ENCODE measurements around the gene GNPTG. TPM values are rescaled to one million over a fixed set of nuclear protein-coding genes. Genes with fewer than 3 reads are reported as not detected.

Gene GNPTG
- total and polyA plus RNA-seq, 2 of the 13 experiments (the other 11 are each of a cell fraction or from before 2014, with no cell fraction given), result 22.7 to 71.1 TPM

- TF ChIP-seq, protein P1, sequence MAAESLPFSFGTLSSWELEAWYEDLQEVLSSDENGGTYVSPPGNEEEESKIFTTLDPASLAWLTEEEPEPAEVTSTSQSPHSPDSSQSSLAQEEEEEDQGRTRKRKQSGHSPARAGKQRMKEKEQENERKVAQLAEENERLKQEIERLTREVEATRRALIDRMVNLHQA (CRISPR knock-in tag; IDR thresholded peaks at IDR 0.05), result no peak
- TF ChIP-seq ZNF737 (CRISPR knock-in tag; IDR thresholded peaks at IDR 0.05; ENCODE audit: borderline replicate concordance), result no peak
- TF ChIP-seq ZNF10 (CRISPR knock-in tag; IDR thresholded peaks at IDR 0.05; ENCODE audit: borderline replicate concordance, low read depth), result no peak
- peak; percentile 71; the same call in 1 of the 2 replicates for TF ChIP-seq ZNF546 (CRISPR knock-in tag; conservative IDR thresholded peaks at IDR 0.05)
- TF ChIP-seq CENPX (CRISPR knock-in tag; IDR thresholded peaks at IDR 0.05), result no peak
- no peak for TF ChIP-seq XBP1 (CRISPR knock-in tag; IDR thresholded peaks at IDR 0.05)
- TF ChIP-seq, protein P2, sequence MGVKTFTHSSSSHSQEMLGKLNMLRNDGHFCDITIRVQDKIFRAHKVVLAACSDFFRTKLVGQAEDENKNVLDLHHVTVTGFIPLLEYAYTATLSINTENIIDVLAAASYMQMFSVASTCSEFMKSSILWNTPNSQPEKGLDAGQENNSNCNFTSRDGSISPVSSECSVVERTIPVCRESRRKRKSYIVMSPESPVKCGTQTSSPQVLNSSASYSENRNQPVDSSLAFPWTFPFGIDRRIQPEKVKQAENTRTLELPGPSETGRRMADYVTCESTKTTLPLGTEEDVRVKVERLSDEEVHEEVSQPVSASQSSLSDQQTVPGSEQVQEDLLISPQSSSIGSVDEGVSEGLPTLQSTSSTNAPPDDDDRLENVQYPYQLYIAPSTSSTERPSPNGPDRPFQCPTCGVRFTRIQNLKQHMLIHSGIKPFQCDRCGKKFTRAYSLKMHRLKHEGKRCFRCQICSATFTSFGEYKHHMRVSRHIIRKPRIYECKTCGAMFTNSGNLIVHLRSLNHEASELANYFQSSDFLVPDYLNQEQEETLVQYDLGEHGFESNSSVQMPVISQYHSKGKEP (CRISPR knock-in tag; IDR thresholded peaks at IDR 0.05), result no peak
- no peak; the same call in 1 of the 2 replicates for TF ChIP-seq ZSCAN20 (CRISPR knock-in tag; IDR thresholded peaks at IDR 0.05; ENCODE audit: borderline replicate concordance)
- TF ChIP-seq ZNF674 (CRISPR knock-in tag; IDR thresholded peaks at IDR 0.05; ENCODE audit: low read depth), result no peak
- TF ChIP-seq CBX1 (IDR thresholded peaks at IDR 0.05; ENCODE audit: low read depth), result peak; percentile 95
- no peak for TF ChIP-seq FUBP1 (CRISPR knock-in tag; IDR thresholded peaks at IDR 0.05; ENCODE audit: borderline replicate concordance)
- no peak for TF ChIP-seq NR3C1 (CRISPR knock-in tag; IDR thresholded peaks at IDR 0.05)
- TF ChIP-seq ZNF850 (CRISPR knock-in tag; conservative IDR thresholded peaks at IDR 0.05), result no peak
- no peak for TF ChIP-seq ZNF367 (CRISPR knock-in tag; IDR thresholded peaks at IDR 0.05; ENCODE audit: borderline replicate concordance)
- TF ChIP-seq SCMH1 (CRISPR knock-in tag; IDR thresholded peaks at IDR 0.05; ENCODE audit: borderline replicate concordance), result no peak
- no peak for TF ChIP-seq ZNF816 (CRISPR knock-in tag; IDR thresholded peaks at IDR 0.05; ENCODE audit: borderline replicate concordance)
- TF ChIP-seq ZMYM4 (CRISPR knock-in tag; IDR thresholded peaks at IDR 0.05), result peak; percentile 59; the same call in 1 of the 2 replicates
- peak; percentile 80; the same call in 1 of the 2 replicates for TF ChIP-seq TFDP1 (CRISPR knock-in tag; IDR thresholded peaks at IDR 0.05; ENCODE audit: borderline replicate concordance)
- TF ChIP-seq ZSCAN31 (CRISPR knock-in tag; IDR thresholded peaks at IDR 0.05; ENCODE audit: low read depth), result peak; percentile 24; the same call in 1 of the 2 replicates
- no peak for TF ChIP-seq ZBTB20 (CRISPR knock-in tag; IDR thresholded peaks at IDR 0.05; ENCODE audit: borderline replicate concordance, low read depth)
- no peak for TF ChIP-seq ZEB1 (IDR thresholded peaks at IDR 0.05; ENCODE audit: insufficient replicate concordance, low read depth)
- no peak; the same call in 1 of the 2 replicates for TF ChIP-seq ZNF746 (CRISPR knock-in tag; IDR thresholded peaks at IDR 0.05)
- TF ChIP-seq, protein P3, sequence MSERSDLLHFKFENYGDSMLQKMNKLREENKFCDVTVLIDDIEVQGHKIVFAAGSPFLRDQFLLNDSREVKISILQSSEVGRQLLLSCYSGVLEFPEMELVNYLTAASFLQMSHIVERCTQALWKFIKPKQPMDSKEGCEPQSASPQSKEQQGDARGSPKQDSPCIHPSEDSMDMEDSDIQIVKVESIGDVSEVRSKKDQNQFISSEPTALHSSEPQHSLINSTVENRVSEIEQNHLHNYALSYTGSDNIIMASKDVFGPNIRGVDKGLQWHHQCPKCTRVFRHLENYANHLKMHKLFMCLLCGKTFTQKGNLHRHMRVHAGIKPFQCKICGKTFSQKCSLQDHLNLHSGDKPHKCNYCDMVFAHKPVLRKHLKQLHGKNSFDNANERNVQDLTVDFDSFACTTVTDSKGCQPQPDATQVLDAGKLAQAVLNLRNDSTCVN (CRISPR knock-in tag; IDR thresholded peaks at IDR 0.05; ENCODE audit: borderline replicate concordance), result no peak
- TF ChIP-seq ZNF564 (CRISPR knock-in tag; IDR thresholded peaks at IDR 0.05), result no peak
These were observed at the start of gene GNPTG, which contains the start of gene TSR3 (continued) for GRCh38 chr16:1351582-1352362.
